ENCODE measurements around the gene NR2E3.

DNA sequence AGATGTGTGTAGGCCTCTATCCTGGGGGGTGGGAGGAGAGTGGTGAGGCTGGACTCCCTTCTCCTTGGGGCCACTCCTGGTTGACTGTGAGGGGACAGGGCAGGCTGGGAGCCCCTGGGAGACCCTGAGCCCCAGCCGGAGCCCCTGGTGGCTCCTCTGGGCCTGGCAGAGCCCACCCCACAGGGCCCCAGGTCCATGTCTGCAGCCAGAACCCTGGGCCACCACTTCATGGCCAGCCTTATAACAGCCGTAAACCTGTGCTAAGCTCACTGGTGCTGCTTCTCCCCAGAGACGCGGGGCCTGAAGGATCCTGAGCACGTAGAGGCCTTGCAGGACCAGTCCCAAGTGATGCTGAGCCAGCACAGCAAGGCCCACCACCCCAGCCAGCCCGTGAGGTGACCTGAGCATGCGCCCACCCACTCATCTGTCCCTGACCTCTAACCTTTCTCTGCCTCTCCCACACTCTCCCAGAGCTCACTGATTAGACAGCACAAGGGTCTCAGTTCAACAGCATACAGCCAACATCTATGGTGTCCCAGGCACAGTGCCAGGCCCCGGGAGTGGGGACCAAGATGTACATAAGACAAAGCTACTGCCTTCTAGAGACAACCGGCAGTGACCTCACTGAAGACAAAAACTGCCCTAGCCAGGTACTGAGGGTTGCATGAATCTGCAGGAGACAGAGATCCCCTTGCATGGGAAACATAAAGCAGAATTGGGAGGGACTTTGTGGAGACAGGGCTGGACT, 3.5 kb downstream of the NR2E3 start:
- no peak for TF ChIP-seq RAD21 (IDR thresholded peaks at IDR 0.05; ENCODE audit: low read depth)
- TF ChIP-seq, protein P1, sequence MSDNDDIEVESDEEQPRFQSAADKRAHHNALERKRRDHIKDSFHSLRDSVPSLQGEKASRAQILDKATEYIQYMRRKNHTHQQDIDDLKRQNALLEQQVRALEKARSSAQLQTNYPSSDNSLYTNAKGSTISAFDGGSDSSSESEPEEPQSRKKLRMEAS (IDR thresholded peaks at IDR 0.05): no peak
- TF ChIP-seq, protein P2, sequence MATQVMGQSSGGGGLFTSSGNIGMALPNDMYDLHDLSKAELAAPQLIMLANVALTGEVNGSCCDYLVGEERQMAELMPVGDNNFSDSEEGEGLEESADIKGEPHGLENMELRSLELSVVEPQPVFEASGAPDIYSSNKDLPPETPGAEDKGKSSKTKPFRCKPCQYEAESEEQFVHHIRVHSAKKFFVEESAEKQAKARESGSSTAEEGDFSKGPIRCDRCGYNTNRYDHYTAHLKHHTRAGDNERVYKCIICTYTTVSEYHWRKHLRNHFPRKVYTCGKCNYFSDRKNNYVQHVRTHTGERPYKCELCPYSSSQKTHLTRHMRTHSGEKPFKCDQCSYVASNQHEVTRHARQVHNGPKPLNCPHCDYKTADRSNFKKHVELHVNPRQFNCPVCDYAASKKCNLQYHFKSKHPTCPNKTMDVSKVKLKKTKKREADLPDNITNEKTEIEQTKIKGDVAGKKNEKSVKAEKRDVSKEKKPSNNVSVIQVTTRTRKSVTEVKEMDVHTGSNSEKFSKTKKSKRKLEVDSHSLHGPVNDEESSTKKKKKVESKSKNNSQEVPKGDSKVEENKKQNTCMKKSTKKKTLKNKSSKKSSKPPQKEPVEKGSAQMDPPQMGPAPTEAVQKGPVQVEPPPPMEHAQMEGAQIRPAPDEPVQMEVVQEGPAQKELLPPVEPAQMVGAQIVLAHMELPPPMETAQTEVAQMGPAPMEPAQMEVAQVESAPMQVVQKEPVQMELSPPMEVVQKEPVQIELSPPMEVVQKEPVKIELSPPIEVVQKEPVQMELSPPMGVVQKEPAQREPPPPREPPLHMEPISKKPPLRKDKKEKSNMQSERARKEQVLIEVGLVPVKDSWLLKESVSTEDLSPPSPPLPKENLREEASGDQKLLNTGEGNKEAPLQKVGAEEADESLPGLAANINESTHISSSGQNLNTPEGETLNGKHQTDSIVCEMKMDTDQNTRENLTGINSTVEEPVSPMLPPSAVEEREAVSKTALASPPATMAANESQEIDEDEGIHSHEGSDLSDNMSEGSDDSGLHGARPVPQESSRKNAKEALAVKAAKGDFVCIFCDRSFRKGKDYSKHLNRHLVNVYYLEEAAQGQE (IDR thresholded peaks at IDR 0.05; ENCODE audit: low read depth): no peak
- TF ChIP-seq YY1 (IDR thresholded peaks at IDR 0.05; ENCODE audit: low read depth): no peak
- no peak for TF ChIP-seq TAF1 (IDR thresholded peaks at IDR 0.05; ENCODE audit: low read depth)
- TF ChIP-seq, protein P3, sequence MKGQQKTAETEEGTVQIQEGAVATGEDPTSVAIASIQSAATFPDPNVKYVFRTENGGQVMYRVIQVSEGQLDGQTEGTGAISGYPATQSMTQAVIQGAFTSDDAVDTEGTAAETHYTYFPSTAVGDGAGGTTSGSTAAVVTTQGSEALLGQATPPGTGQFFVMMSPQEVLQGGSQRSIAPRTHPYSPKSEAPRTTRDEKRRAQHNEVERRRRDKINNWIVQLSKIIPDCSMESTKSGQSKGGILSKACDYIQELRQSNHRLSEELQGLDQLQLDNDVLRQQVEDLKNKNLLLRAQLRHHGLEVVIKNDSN (IDR thresholded peaks at IDR 0.05): no peak
- TF ChIP-seq EP300 (IDR thresholded peaks at IDR 0.05; ENCODE audit: borderline replicate concordance): no peak
